Adrenal gland (tissue), 12 donors: ENCODE results near the gene KDM1A. TPM values are rescaled to one million over a fixed set of nuclear protein-coding genes. Genes with fewer than 3 reads are reported as not detected.
A peak's percentile ranks its signal among the peaks of the same experiment; 100 is the strongest.
"Not testable (repeated sequence)": the region's sequence is repeated elsewhere in the genome, so short reads cannot be mapped to it uniquely, and the experiment has no call there.

Source experiments
- DNase-seq, 7 donors: peaks; one replicate each; pipeline ENCODE4 v3.0.0-alpha.2; 2019 to 2020
- H3K27ac ChIP-seq, 5 donors: fragments of 200-600 bp; sonication (generic) in 4 of 5; 1 replicate in 3 of 5; 2 replicates in 2 of 5; pipeline versions ENCODE4 v1.5.1 to v1.8.0; 2016 to 2020; ENCODE audit warnings: mild to moderate bottlenecking in 1 of 5
- H3K27me3 ChIP-seq: fragments of 200-600 bp; 2 replicates; pipeline ENCODE4 v1.8.0; 2021
- H3K36me3 ChIP-seq, 2 donors: fragments of 200-600 bp; replicated peaks in 1 of 2; 1 replicate in 1 of 2; 2 replicates in 1 of 2; pipeline versions ENCODE4 v1.5.1 to v1.8.0; 2018 to 2022
- H3K4me1 ChIP-seq, 2 donors: fragments of 200-600 bp; replicated peaks in 1 of 2; 1 replicate in 1 of 2; 2 replicates in 1 of 2; pipeline versions ENCODE4 v1.5.1 to v1.8.0; 2018 to 2021
- H3K4me3 ChIP-seq, 4 donors: fragments of 200-600 bp; sonication (generic) in 3 of 4; one replicate each; pipeline ENCODE4 v1.5.1; 2016 to 2018
- H3K9me3 ChIP-seq, 3 donors: fragments of 200-600 bp; sonication (generic) in 1 of 3; replicated peaks in 1 of 3; 1 replicate in 2 of 3; 2 replicates in 1 of 3; pipeline versions ENCODE4 v1.5.1 to v1.8.0; 2016 to 2021
- CTCF ChIP-seq, 6 experiments: fragments of 450-650 bp in 4 of 6; fragments of 200-600 bp in 2 of 6; sonication (generic) in 1 of 6; IDR thresholded peaks; 1 replicate in 5 of 6; 2 replicates in 1 of 6; pipeline versions ENCODE4 v1.5.1 to v1.8.0; 2016 to 2021; ENCODE audit warnings: antibody characterized with exemption in 6 of 6, mild to moderate bottlenecking in 2 of 6, moderate library complexity in 1 of 6
- POLR2A ChIP-seq, 2 donors: fragments of 450-650 bp; IDR thresholded peaks; one replicate each; pipeline ENCODE4 v1.6.1; 2017; ENCODE audit warnings: antibody characterized with exemption in 2 of 2, mild to moderate bottlenecking in 2 of 2, moderate library complexity in 1 of 2
- WGBS, 4 donors: extraction: QIAGEN DNeasy Blood & Tissue Kit in 2 of 4; methylation state at CpG; one replicate each; pipeline versions ENCODE4 v1.1.5 to v1.1.7; 2013 to 2017; 5-methylcytosine and 5-hydroxymethylcytosine counted together
- intact Hi-C, 2 donors: fragments of 100-400 bp; cut with DNase I; formaldehyde crosslinking; loops; one replicate each; pipeline versions ENCODE4 v1.14.1 to v1.15.0; 2022 to 2023
- polyA plus RNA-seq, 3 donors: library from polyadenylated mRNA; stranded (reverse); fragments of 200-250 nt in 2 of 3; fragments of 350-450 nt in 1 of 3; fragmentation: Illumina TruSeq in 1 of 3; extraction: RNeasy Lipid Tissue Mini Kit (QIAGEN cat#74804) in 1 of 3; gene quantifications; one replicate each; pipeline ENCODE4 v1.2.3, GENCODE V29; 2013 to 2014
- total RNA-seq, 9 donors: library from RNA; depleted of rRNA in 4 of 9; stranded (reverse); fragments of >200 nt in 4 of 9; fragments of 120-200 nt in 1 of 9; fragmentation: NEBNext Ultra II Directional in 1 of 9; extraction: Animal tissue kit (Norgen Biotek cat#: 25700) in 1 of 9; gene quantifications; one replicate each; pipeline versions ENCODE4 v1.1.0 to v1.2.4, GENCODE V29; 2013 to 2023
- donor health status: healthy with polysubstance abuse.
- donor health status: Bipolar disorder and iron deficiency.
- donor health status: DM: yes; HTN: yes; CAD: no.
- donor health status: DM: no; HTN: no; CAD: no.
- donor health status: DM: no; HTN: no; CAD: no.
- donor health status: DM: yes; HTN: yes; CAD: no.

KDM1A gene
- total and polyA plus RNA-seq, 12 donors, result 25.3 to 87.1 (median 57.8) TPM

DNA sequence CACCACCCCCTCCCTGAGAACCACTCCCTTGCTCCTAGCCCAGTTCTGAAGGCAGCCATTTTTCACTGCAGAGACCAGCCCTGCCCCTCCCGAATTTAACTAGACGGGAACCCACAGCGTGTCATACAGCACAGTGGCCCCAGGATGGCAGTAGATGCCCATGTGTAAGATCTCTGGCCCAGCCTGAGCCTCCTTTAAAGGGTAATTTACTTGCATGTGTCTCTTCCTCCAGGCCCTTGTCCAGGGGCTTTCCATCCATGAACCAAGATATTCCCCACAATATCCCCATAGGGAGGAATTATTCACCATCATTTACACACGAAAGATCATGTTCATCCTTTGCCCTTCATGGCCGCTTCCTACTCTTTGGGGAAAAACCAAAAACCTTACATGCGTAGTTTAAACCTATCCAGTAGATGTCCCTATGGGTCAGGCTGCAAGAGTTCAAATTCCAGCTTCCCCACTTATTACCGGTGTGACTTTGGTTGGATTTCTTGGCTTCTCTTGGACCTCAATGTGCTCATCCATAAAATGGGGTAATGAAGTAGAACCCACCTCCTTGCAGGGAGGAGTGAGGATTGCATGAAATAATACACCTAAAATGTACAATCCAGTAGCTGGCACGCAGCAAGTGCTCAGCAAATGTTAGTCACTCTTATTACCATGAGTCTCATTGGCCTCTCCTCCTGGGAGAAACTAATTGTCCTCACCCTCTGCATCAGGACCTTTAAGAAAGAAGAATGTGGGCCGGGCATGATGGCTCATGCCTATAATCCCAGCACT, 42.6 kb upstream of the KDM1A start:
- H3K27me3 ChIP-seq, result no peaks in the 10 kb centered on the region
- no peak overlapping the region for H3K27ac ChIP-seq
- peak; percentile 69 to 91 (median 85) for DNase-seq
- no peaks in the 10 kb centered on the region for H3K36me3 ChIP-seq
- TF ChIP-seq POLR2A (IDR thresholded peaks at IDR 0.05) (peak in 1 of 2 donors; percentile 8), CTCF (IDR thresholded peaks at IDR 0.05) (peak; percentile 44 to 96 (median 91))
- no peaks in the 10 kb centered on the region for H3K9me3 ChIP-seq
- intact Hi-C loops, result loop anchor here (2.0 to 5.0 kb wide), 2 partner anchors 208 to 211 kb away; no protein-coding TSS in a partner anchor
- 23 to 37% (median 31%) methylated on average over 8 to 9 of the region's 9 CpGs for WGBS, 4 donors
- no peak overlapping the region for H3K4me3 ChIP-seq
- peaks cover 0 to 4% of the 10 kb centered on the region in 2 donors for H3K4me1 ChIP-seq

DNA sequence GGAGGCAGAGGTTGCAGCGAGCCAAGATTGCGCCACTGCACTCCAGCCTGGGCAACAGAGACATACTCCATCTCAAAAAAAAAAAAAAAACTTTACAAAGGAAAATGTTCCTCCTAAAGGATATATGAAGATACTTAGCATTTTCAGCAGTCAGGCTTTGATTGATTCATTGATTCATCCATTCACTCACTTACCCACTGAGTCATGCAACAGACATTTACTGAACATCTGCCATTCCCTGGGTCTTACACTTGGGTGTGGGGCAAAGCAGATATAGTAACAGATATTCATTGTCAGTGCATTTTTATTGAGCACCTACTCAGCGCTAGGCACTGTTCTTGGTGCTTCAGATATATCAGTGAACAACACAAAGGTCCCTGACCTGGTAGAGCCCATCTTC, 41.0 kb upstream of the KDM1A start:
- intact Hi-C loops, result loop anchor here in 1 of 2 donors (5.0 kb wide), 1 partner anchor 209 kb away; no protein-coding TSS in a partner anchor
- H3K4me3 ChIP-seq, result no peak overlapping the region
- no peaks in the 10 kb centered on the region for H3K36me3 ChIP-seq
- DNase-seq, result no peak
- 83 to 98% (median 96%) methylated on average over 2 to 3 of the region's 3 CpGs for WGBS, 4 donors
- H3K27ac ChIP-seq, result no peak overlapping the region
- no peaks in the 10 kb centered on the region for H3K27me3 ChIP-seq
- no peak for TF ChIP-seq POLR2A (IDR thresholded peaks at IDR 0.05)
- no peak for TF ChIP-seq CTCF (IDR thresholded peaks at IDR 0.05)
- H3K4me1 ChIP-seq, result peaks cover 0 to 4% of the 10 kb centered on the region in 2 donors
- H3K9me3 ChIP-seq, result no peaks in the 10 kb centered on the region

GRCh38 chr1:22980471-22980790, 38.8 kb upstream of the KDM1A start:
- not testable (repeated sequence) for H3K4me1 ChIP-seq, H3K27ac ChIP-seq, H3K27me3 ChIP-seq, H3K9me3 ChIP-seq, H3K36me3 ChIP-seq, H3K4me3 ChIP-seq
- peak in 6 of 7 donors; percentile 35 to 62 (median 44) for DNase-seq
- WGBS, 4 donors, result 63 to 78% (median 74%) methylated on average over 3 of the region's 3 CpGs
- intact Hi-C loops, result loop anchor here (5.0 to 10.0 kb wide), 2 partner anchors 107 to 294 kb away; no protein-coding TSS in a partner anchor

DNA sequence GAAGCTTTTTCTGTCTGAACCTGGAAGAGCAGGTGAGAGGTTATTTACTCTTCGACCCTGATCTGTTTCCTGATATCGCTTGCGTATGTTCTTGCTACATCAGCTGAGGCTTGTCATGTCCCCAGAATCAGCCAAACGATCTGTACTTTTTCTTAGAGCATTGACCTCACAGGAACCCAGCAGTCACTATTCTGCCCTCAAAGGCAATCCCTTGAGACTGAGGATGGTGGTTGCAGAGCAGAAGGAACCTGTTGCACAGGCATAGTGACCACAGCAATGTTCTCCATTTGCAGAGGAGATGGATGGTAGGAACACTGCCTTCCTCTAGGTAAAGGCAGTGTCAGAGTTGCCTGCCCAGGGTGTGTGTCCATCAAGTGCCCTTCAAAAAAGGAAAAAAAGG, 35.3 kb upstream of the KDM1A start:
- Histone ChIP-seq H3K4me1 (peaks cover 0 to 4% of the 10 kb centered on the region in 2 donors), H3K27me3 (no peaks in the 10 kb centered on the region), H3K36me3 (no peaks in the 10 kb centered on the region), H3K27ac (no peak overlapping the region), H3K9me3 (no peaks in the 10 kb centered on the region), H3K4me3 (no peak overlapping the region)
- intact Hi-C loops, result loop anchor here (5.0 to 10.0 kb wide), 2 partner anchors 103 to 291 kb away; no protein-coding TSS in a partner anchor
- DNase-seq, result no peak
- 81 to 89% (median 83%) methylated on average over 4 of the region's 4 CpGs for WGBS, 4 donors
- TF ChIP-seq CTCF (IDR thresholded peaks at IDR 0.05), result no peak
- no peak for TF ChIP-seq POLR2A (IDR thresholded peaks at IDR 0.05)

- WGBS, 4 donors, result 66 to 82% (median 77%) methylated on average over 3 of the region's 3 CpGs
Measured at GRCh38 chr1:22992384-22992783, 26.9 kb upstream of the KDM1A start.

GRCh38 chr1:22993220-22993795, 26.0 kb upstream of the KDM1A start:
- H3K4me1 ChIP-seq, H3K36me3 ChIP-seq, H3K4me3 ChIP-seq, H3K9me3 ChIP-seq, H3K27ac ChIP-seq, DNase-seq, H3K27me3 ChIP-seq, intact Hi-C loops: not testable (repeated sequence)
- WGBS, 4 donors, result 78 to 86% (median 84%) methylated on average over 6 of the region's 6 CpGs

More at GRCh38 chr1:22992384-22992783, 26.9 kb upstream of the KDM1A start:
- H3K27me3 ChIP-seq, H3K9me3 ChIP-seq, H3K4me3 ChIP-seq, H3K27ac ChIP-seq, DNase-seq, intact Hi-C loops, H3K4me1 ChIP-seq, H3K36me3 ChIP-seq: not testable (repeated sequence)
